ENCODE measurements around the gene PIR.

The PIR gene

DNA sequence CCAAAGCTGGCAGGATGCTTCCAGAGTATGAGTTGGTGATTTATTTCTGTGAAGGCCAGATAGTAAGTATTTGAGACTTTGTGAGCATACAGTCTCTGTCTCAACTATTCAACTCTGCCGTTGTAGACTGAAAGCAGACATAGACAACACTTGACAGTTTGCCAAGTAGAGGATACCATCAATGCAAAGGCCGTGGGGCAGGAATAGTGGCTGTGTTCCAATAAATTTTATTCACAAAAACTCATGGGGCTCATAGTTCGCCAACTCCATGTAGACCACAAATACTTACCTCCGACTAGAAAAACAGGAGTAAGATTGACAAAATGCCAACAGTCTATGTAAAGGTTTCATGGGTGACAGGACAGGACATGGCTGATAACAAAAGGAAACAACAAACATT lies 3.7 kb upstream of the PIR start:
- in situ Hi-C loops (cut with MboI; ENCODE audit: low pct_unique_long_range_greater_than_20kb, low sequenced_read_pairs), result no loop called here
- no peak for DNase-seq

DNA sequence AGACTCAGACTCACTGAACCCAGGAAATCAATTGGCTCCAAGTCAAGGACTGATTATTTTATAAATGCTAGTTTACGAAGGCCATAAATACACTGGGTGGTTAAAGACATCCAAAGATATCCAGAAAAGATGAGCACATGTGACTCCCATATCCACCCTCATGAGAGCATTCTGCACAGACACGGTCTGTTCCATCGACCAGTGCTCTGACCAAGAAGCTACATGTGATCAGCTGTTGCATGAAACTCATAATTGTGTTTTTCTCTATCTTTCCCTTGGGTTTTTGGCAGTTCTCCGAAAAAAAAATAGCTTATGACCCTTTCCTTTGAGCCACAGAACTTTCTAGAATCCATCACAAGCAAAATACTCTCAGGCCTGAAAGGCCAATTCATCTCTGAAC lies 2.7 kb upstream of the PIR start:
- in situ Hi-C loops (cut with MboI; ENCODE audit: low pct_unique_long_range_greater_than_20kb, low sequenced_read_pairs), result no loop called here
- no peak for DNase-seq

DNA sequence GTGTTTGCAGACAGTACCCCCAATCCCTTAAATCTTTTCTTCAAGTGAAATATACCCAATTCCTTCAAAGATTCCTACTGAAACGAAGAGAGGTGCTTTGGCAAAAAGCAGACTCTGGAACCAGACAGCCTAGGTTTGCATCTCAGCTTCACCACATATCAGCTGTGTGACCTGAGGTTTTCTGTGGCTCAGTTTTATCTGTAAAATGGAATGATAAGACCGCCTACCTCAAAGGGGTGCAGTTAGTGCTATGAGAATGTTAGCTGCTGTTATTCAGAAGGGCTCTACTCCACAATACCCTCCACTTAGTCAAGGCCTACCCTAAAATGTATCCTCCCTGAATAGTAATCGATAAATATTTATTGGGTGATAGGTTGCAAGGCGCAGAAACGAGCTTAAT lies 664 bp downstream of the PIR start:
- in situ Hi-C loops (cut with MboI; ENCODE audit: low pct_unique_long_range_greater_than_20kb, low sequenced_read_pairs), result no loop called here
- no peak for DNase-seq

DNA sequence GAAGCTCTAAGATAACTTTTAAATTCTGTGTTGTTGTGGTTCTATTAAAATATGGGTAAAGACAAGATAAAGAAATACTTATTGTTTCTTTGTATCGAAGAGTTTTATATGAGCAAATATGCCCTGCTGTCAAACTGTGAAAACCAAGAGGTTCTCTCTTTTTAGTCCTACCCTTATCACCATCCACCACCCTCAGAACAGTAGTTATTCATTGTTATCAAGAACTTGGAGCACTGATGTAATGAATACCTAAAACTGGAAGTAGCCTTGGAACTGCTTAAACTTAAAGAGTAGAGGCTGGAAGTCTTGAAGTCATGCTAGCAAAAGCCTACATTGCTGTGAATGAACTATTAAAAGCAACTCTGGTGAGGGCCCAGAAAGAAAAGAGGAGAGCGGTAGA lies 9.2 kb downstream of the PIR start:
- in situ Hi-C loops (cut with MboI; ENCODE audit: low pct_unique_long_range_greater_than_20kb, low sequenced_read_pairs), result no loop called here
- no peak for DNase-seq

DNA sequence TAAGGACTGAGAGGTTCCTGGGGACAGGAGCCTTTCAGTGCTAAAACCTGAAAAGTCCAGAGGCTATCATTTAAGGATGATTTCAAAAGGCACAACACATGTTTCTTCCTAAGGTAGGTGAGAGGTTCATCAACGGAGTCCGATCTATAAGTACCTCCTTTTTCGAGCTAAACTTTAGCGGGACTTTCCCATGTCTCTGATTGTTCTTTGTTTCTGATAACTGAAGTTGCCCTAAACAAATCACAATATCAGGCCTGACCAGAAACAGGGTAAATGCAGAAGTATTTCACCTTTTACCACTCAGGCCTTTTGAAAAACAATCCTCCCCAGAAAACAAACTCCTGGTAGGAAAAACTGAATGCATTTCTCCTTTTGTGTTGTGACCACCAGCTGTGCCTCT lies 17.6 kb downstream of the PIR start:
- no peak for DNase-seq
- in situ Hi-C loops (cut with MboI; ENCODE audit: low pct_unique_long_range_greater_than_20kb, low sequenced_read_pairs), result no loop called here

DNA sequence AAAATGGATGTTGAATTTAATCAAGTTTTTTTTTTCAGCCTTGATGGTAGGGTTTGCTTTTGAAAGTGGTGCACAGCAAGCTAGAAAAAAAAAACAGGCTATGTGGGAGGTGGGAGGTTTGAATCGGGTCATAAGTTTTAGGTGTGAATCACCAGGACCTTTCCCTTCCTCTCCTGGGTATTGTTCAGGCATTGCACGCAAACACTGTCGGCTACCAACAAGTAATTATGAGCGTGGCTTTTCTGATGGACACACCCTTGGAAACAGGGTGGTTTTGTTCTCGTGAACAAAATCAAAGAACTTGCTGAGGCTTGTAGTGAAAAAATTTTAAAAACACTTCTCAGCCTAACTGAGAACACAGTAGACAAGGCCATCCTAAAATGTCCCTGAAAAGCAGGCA lies 18.1 kb downstream of the PIR start:
- in situ Hi-C loops (cut with MboI; ENCODE audit: low pct_unique_long_range_greater_than_20kb, low sequenced_read_pairs), result no loop called here
- no peak for DNase-seq

DNA sequence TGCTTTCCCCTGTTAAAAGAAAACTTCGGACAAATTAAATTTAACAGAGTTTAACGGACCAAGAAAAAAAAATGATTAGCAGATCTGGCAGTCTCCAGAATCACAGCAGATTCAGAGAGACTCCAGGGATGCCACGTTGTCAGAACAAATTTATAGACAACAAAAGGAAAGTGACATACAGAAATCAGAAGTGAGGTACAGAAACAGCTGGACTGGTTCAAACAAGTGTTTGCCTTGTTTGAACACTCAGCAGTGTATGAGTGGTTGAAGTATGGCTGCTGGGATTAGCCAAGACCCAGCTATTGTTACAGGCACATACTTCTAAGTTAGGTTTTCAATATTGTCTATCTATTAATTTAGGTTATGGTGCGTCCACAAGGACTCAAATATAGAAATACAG lies 19.1 kb downstream of the PIR start:
- in situ Hi-C loops (cut with MboI; ENCODE audit: low pct_unique_long_range_greater_than_20kb, low sequenced_read_pairs), result no loop called here

DNA sequence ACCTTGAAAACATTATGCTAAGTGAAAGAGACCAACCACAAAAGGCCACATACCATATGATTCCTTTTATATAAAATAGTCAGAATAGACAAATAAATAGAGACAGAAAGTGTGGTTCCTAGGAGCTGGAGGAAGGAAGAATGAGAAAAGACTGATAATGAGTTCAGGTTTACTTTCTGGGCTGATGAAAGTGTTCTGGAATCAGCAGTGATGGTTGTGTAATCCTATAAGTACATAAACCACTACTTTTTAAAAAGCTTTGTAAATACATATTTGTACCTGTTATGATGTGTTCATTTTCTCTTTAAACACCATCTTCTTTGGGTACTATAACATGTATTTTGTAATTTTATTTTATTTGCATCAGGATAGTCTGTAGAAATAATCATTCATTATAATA lies 20.6 kb downstream of the PIR start:
- in situ Hi-C loops (cut with MboI; ENCODE audit: low pct_unique_long_range_greater_than_20kb, low sequenced_read_pairs), result no loop called here
- no peak for DNase-seq

More for the DNA sequence above, 19.1 kb downstream of the PIR start:
- no peak for DNase-seq

DNA sequence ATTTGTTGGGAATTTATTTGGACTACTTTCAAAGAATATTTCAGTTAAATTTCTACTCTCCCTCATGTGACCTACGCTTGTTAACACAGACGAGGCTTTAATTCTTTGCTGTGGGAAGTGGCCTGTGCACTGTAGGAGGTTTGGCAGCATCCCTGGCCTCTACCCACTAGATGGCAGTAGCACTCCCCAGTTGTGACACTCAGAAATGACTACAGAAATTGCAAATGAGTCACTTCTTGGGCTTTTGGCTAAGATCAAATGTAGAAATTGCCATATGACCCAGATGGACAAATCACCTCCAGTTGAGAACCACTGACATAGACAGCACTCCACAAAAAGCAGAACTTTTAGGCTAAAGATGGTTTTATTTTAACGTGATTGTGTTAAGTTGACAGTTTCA lies 22.1 kb downstream of the PIR start:
- in situ Hi-C loops (cut with MboI; ENCODE audit: low pct_unique_long_range_greater_than_20kb, low sequenced_read_pairs), result no loop called here
- peak; percentile 87 for DNase-seq

DNA sequence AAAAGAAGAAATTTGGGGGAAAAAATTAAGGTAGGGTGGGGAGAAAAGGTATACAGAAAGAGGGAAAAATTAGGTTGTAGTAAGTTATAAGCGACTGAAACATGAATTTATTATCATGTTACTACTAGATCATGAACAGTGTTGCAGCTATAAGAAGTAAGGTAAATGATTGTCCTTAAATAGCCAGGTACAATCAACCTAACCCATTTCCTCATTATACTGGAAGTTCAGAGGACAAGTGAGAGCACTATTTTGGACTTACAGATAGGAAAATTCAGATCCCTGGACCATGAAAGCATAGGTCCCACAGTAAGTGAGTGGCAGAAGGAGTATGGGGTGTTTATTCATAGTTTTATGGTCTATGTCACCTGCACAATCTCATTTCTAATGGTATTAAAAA lies 23.5 kb downstream of the PIR start:
- in situ Hi-C loops (cut with MboI; ENCODE audit: low pct_unique_long_range_greater_than_20kb, low sequenced_read_pairs), result no loop called here
- DNase-seq, result no peak

DNA sequence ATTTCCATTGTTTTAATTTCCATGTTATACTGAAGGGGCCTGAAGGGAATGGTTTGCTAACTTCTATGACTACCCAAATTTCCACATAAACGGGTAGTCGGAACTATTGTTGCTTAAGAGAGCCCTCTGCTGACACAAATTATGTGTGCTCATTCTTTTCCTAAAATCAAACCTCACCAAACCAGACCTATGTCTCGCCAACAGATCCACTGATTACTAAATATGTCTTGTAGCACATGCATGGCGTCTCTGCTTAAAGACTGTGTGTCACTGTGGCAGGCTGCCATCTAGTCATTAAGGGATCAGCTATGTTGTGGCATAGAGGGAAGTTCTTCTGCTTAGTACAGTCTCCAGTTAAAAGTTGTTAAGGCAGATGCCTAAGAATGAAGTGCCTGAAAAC lies 25.1 kb downstream of the PIR start:
- in situ Hi-C loops (cut with MboI; ENCODE audit: low pct_unique_long_range_greater_than_20kb, low sequenced_read_pairs), result no loop called here
- peak; percentile 77 for DNase-seq

DNA sequence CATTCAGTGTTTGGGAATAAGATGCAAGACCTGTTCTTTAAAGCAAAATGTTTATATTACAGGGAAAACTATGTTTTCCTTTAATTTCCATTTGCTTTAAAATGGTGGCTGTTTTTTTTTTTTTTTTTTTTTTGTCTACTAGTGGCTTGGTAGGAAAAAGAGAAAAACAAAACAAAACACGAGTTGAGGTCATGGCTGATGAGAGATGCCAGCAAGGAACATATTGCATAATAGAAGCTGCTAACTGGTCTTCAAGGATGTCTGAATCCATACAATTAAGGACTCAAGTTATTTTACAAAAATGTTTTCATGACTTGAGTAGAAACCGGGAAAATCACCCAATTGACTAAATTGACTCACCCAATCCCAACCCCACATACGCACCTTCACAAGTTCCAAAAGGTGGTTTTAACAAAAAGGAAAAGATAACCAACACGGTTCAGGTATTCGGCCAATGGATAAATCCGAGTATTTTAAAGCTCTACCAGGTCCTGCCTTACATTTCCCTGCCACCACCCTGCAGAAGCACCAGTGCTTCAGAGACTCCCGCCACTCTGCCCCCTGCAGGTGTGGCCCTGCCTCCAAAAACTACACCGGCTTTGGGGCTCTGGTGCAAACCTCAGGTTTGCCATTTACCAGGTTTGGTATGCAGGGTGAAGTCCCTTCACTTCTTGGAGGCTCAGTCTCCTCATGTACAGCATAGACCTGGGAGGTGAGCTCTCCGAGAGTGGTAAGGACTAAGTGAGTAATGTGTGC lies 27.1 kb downstream of the PIR start:
- DNase-seq, result peak; percentile 21
- in situ Hi-C loops (cut with MboI; ENCODE audit: low pct_unique_long_range_greater_than_20kb, low sequenced_read_pairs), result no loop called here

DNA sequence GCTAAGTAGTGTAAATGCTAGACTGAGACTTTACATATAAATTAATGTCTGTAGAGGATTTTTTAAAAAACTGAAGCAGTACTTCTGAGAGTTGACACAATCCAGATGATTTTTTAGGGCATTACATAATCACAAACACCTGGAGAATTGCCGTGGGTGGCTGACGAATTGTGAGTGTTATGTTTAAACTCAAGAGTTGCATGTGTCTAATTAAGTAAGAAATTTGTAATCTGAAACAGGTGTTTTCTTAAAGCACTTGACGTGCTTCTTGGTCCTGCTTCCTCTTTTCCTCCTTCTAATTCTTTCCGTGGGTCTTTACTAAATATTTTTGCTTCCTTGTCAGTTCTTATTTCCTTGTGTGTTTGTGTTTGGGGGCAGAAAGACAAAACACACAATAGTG lies 27.8 kb downstream of the PIR start:
- peak; percentile 26 for DNase-seq
- in situ Hi-C loops (cut with MboI; ENCODE audit: low pct_unique_long_range_greater_than_20kb, low sequenced_read_pairs), result no loop called here

DNA sequence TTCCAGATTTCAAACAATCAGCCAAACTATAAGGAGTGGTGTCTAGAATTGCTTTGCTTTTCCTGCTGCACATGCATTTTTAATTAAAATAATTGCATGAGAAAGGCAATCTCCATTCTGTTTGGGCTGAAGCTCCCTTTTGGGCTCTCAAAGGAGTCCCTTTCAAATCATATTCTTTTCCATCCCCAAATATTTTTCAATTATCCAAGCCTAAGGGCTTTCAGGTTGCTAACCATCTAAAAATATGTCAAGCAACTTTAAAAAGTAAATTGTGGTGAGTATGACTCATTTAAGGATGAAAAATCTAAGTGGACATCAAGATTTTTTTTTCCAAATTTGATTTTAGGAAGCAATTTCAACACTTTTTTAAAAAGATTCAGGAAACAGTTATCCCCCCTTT lies 28.4 kb downstream of the PIR start:
- in situ Hi-C loops (cut with MboI; ENCODE audit: low pct_unique_long_range_greater_than_20kb, low sequenced_read_pairs), result no loop called here
- no peak for DNase-seq

DNA sequence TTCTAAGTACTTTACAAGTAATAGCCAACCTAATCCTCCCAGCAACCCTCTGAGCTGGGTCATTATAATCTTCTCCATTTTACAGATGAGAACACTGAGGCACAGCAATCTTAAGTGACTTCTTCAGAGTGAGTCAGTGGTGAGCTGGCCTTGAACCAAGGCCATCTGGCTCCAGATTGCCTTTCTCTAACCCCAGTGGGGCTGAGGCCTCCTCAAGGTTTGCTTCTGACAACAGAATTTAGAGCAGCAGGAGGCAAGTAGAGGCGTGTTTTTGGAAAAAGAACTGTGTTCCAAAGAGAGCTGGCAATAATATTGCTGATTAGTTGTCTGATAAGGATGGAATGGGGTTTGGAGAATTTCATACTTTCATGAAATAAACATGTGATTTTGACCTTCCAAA lies 41.2 kb downstream of the PIR start:
- DNase-seq, result no peak

DNA sequence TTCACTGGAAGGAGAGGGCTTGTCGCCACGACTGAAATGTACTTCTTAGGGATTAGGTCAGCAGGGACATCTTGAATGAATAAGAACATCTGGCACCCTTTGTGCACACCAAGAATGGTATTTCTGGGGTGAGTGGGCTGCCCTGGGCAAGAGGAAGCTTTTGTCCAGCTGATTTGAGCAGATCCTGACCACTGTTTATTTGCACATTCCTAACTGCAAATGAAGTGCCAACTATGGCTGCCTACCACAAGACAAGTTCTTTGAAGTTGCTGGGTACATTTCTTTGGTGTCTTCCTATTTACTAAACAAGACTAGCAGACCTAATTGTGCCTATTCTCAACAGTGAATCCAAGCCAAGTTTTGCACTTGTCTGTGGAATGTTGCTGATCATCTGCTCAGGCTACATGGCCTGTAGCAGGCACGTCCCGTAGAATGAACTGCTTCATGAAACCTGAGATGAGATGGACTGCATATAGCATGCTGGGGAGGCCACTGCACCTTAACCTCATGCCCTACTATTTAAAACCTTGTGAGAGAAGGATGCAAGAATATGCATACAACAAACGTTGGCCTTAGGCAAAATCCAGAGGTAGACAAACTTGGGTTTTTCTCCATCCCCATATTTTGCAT lies 45.0 kb downstream of the PIR start:
- in situ Hi-C loops (cut with MboI; ENCODE audit: low pct_unique_long_range_greater_than_20kb, low sequenced_read_pairs), result no loop called here
- DNase-seq, result no peak

More for the DNA sequence above, 41.2 kb downstream of the PIR start:
- in situ Hi-C loops (cut with MboI; ENCODE audit: low pct_unique_long_range_greater_than_20kb, low sequenced_read_pairs), result no loop called here

DNA sequence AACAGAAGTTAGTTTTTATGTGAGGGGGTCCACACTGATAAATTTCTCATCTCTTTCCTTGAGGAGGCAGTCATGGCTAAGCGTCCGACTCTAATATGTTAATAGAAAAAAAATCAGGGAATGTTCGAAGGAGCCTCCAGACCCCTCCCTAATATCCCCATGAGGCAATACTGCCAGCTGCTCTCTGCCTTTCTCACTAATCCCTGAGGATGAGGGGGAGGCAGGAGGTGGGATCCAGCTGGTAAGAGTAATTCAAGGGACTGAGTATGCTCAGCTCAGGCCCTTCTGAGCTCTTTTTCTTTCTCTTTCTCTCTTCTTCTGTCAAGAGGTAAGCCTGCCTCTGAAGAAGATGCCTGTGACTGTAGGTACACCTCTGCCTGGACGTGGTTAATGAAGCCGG lies 51.7 kb downstream of the PIR start:
- in situ Hi-C loops (cut with MboI; ENCODE audit: low pct_unique_long_range_greater_than_20kb, low sequenced_read_pairs), result no loop called here
- DNase-seq, result no peak

DNA sequence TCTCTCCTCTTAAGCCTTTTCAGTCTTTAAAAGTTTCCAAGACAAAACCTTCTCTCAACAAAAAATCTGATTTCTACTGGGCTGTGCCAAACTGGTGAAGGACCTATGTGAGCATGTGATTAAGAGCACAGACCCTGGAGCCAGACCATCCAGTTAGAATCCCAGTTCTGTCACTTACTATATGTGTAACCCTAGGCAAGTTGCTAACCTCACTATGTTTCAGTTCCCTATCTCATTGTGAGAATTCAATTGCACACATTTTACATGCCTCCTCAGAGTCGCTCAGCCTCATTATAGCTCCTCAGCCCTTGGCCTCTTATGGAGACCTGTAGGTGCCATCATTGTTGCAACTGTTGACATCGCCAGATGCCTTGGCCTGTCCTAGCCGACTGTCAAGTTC lies 54.8 kb downstream of the PIR start:
- in situ Hi-C loops (cut with MboI; ENCODE audit: low pct_unique_long_range_greater_than_20kb, low sequenced_read_pairs), result no loop called here
- DNase-seq, result no peak

DNA sequence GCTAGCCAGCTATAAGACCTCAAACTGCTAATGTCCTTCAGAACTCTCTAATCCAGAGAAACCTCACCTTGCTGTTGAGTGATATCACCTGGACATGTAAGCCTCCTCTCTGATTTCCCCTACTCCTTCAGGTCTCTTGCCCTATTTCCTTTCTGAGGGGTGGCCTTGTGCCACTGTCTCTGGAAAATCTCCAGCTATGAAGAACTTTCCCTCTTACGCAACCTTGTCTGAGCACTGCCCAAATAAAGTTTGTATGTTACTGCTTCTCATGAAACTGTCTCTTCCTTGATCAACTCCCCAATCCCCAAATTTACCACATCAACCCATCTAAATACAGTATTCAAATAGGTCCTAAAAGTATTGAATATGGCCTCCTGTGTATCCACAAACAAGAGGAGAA lies 55.4 kb downstream of the PIR start:
- DNase-seq, result no peak
- in situ Hi-C loops (cut with MboI; ENCODE audit: low pct_unique_long_range_greater_than_20kb, low sequenced_read_pairs), result no loop called here

DNA sequence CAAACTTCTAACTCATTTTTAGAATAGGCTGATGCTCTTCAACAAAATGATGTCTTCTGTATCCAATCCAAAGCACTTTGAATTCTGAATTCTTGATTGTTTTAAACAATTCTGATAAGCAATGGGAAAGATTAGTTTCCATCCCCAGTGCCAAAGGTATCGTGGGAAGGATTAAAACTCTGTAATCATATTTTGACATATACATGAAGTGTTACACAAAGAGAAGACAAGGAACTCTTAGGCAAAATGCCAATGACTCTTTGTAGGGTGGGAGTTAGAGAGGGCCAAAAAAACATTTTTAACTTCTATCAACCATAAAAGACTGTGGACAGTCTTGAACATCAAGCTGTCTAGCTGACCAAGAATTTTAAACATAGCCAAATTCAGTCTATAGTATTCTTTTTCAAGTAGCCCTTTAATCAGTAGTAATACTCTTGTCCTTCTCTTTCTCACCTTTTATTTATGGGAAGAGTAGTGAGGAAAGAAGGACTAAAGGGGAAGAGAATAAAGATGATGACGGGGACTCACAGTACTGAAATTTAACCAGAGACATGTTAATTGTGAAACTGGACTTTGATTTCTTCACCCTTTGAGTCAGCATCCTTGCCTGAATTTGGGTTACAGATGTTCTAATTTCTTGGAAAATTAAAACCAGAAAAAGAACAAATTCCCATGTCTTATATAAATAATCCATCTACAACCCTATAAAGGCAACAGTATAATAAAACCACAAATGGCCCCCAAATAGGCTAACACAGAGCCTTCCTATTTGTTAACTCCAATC lies 57.1 kb downstream of the PIR start:
- in situ Hi-C loops (cut with MboI; ENCODE audit: low pct_unique_long_range_greater_than_20kb, low sequenced_read_pairs), result no loop called here
- DNase-seq, result no peak

All from KBM-7 (cell line).